ENCODE measurements around the gene UNC5B.

UNC5B gene

DNA sequence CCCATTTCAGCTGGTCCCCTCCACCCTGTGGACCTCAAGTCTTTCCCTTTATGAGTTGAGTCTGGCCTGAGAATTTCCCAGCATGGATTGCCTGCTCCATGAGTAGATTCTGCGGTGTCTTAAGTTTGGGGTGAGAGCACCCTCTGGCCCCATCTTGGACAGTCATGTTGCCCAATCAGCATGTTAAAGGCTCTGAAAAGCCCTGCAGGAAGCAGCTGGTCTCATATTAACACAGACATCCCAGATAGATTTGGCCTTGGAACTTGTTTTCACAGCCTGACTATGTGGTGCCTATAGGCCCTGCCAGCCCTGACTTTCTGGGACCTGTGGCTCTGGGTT is 91.2 kb downstream of the UNC5B start:
- DNase-seq (ENCODE audit: low read depth) = no peak
- H3K4me3 ChIP-seq (ENCODE audit: low read depth, low read length) = no peak overlapping the region
- TF ChIP-seq, protein P1, sequence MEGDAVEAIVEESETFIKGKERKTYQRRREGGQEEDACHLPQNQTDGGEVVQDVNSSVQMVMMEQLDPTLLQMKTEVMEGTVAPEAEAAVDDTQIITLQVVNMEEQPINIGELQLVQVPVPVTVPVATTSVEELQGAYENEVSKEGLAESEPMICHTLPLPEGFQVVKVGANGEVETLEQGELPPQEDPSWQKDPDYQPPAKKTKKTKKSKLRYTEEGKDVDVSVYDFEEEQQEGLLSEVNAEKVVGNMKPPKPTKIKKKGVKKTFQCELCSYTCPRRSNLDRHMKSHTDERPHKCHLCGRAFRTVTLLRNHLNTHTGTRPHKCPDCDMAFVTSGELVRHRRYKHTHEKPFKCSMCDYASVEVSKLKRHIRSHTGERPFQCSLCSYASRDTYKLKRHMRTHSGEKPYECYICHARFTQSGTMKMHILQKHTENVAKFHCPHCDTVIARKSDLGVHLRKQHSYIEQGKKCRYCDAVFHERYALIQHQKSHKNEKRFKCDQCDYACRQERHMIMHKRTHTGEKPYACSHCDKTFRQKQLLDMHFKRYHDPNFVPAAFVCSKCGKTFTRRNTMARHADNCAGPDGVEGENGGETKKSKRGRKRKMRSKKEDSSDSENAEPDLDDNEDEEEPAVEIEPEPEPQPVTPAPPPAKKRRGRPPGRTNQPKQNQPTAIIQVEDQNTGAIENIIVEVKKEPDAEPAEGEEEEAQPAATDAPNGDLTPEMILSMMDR (IDR thresholded peaks at IDR 0.05; ENCODE audit: low read depth, low read length, missing control alignments) = no peak

DNA sequence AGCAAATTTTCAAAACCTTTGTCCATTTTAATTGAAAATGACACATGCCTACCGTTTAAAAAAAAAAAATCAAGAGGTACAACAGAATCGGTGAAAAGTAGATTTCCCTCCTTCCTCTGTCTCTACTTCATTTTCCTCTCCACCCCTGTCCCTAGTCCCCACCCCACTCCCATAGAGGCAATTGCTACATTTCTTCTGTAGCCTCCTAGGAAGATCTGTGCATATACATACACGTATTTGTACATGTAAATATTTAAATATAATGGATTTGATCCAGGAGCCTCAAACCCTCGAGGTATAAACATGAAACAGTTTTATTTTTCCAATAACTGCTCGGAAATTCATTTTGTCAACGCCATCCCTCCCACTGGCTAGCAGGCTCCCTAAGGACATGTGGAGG is 92.5 kb downstream of the UNC5B start:
- no peak for DNase-seq (ENCODE audit: low read depth)
- no peak overlapping the region for H3K4me3 ChIP-seq (ENCODE audit: low read depth, low read length)
- TF ChIP-seq, protein P1 (IDR thresholded peaks at IDR 0.05; ENCODE audit: low read depth, low read length, missing control alignments) = no peak

DNA sequence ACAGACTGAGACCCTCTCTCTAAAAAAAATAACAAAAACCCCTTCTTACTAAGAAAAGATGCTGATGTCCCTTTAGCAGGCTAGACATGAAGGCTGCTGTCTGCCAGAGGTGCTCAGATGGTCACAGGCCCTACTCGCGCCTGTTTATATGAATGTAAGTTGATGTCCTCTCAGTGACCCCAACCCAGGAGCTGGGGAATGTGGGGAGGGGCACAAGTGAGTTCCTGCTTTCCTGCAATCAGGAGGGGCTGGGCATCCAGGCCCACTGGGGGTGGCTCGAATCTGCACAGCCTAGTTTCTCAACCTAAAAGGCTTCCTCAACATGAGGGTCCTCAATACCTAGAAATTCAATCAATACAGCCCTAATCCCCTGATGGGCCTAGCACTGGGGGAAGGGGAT is 94.6 kb downstream of the UNC5B start:
- no peak for DNase-seq (ENCODE audit: low read depth)
- TF ChIP-seq, protein P1 (IDR thresholded peaks at IDR 0.05; ENCODE audit: low read depth, low read length, missing control alignments) = no peak
- no peak overlapping the region for H3K4me3 ChIP-seq (ENCODE audit: low read depth, low read length)

DNA sequence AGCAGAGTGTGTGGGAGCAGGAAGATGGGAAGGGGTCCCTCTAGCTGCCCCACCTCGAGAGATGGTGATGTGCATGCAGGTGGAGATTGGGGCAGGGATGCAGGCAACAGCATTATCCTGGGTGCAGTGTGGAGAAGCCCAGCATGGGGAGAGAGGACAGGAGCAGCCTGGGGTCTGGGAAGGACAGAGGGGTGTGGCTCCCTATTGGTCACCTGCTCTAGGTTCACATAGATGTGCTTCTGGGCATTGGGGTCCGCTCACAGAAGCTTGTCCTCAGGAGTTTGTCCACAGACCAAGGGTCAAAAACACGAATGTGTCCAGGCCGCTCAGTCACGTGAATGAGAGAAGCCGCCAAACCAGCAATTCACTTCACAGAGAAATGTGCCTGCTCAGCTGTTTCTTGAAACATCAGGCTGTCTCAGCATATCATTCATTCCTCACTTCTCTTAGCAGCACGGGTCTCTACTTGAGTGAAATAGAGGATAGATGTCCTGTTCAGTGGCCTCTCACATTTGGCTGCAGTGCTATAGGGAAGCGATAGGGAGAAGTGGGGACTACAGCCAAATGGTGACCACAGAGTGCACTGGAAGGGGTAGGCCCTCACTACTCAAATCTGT is 95.2 kb downstream of the UNC5B start:
- TF ChIP-seq, protein P1 (IDR thresholded peaks at IDR 0.05; ENCODE audit: low read depth, low read length, missing control alignments) = no peak
- DNase-seq (ENCODE audit: low read depth) = no peak
- H3K4me3 ChIP-seq (ENCODE audit: low read depth, low read length) = no peak overlapping the region

DNA sequence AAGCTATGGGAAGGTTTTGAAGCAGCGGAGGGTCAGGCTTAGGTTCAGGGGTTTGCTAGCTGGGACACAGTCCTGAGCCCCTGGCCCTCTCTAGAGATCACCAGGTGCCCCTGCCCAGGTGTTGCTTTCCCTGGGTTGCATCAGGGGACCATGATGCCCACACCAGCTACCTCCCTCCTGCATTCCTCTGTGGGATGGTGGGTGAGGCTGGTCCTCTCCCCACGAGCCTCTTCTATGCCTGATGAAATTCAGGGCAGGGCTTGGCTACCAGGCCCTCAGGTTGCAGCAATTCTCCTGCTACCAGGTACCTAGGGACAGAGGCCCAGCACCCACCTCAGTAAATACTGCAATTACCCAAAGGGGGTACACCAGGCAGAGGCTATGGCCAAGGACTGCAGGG is 95.9 kb downstream of the UNC5B start:
- no peak for DNase-seq (ENCODE audit: low read depth)
- TF ChIP-seq, protein P1 (IDR thresholded peaks at IDR 0.05; ENCODE audit: low read depth, low read length, missing control alignments) = no peak
- no peak overlapping the region for H3K4me3 ChIP-seq (ENCODE audit: low read depth, low read length)

DNA sequence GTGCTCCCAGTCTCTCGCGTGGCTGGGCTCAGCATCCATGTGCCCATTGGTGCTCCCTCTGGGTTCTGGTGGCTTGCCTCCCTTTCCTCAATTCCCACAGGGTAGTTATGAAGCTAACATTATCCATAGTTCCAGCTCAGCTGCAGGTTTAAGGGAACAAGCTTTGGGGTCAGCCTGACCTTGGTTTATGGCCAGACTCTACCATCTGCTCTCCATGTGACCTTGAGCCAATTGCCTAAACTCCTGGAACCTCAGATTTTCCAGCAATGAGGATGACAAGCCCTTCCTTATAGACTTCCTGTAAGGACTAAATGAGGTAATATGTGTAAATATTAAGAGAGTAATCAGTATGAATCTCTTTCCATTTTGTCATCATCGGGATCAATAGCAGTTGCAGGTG is 96.6 kb downstream of the UNC5B start:
- no peak overlapping the region for H3K4me3 ChIP-seq (ENCODE audit: low read depth, low read length)
- no peak for DNase-seq (ENCODE audit: low read depth)
- TF ChIP-seq, protein P1 (IDR thresholded peaks at IDR 0.05; ENCODE audit: low read depth, low read length, missing control alignments) = no peak

DNA sequence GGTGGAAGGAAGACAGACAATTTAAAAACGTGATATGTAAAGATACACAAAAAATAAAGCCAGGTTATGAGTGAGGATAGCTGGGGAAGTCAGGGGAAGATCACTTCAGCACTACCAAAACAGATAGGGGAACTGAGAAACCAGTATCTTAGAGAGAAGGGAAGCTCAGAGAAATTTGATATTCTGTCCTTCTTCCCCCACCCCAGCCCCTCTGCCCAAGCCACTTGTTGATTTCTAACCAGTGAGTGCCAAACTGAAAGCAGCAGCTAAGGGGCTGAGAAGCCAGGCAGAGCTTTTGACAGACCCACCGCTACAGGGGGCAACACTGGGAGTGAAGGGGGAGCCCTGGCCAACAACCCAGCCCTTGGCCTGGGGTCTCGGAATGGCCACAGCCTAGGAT is 97.5 kb downstream of the UNC5B start:
- no peak for DNase-seq (ENCODE audit: low read depth)
- TF ChIP-seq, protein P1 (IDR thresholded peaks at IDR 0.05; ENCODE audit: low read depth, low read length, missing control alignments) = no peak
- no peak overlapping the region for H3K4me3 ChIP-seq (ENCODE audit: low read depth, low read length)
